GM19023 (cell line): ENCODE measurements around the gene HPSE2.

Experiments
- ATAC-seq: cut with Tn5 transposase; IDR thresholded peaks from one replicate; pipeline ENCODE4 v1.9.1; 2021; ENCODE audit warnings: mild to moderate bottlenecking, moderate library complexity; ENCODE audit not compliant: unreplicated experiment

HPSE2 gene

DNA sequence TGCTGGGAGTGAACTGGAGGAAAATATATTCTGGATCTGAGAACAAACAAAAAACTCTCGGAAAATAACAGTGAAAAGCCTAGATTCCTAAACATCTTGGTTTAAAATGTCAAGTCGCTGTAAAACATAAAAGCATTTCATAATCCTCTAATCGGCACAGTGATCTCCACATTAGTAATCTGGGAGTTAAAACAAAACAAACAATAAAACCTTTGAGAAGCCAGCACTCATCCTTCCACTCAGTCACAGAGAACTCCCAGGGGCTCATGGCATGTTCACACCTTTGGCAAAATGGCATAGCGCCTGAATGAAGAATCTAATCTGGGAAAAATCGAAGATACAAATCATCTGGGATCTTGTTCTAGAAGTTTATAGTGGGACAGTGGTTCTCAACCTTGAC is 764.8 kb downstream of the HPSE2 start:
- ATAC-seq: no peak

DNA sequence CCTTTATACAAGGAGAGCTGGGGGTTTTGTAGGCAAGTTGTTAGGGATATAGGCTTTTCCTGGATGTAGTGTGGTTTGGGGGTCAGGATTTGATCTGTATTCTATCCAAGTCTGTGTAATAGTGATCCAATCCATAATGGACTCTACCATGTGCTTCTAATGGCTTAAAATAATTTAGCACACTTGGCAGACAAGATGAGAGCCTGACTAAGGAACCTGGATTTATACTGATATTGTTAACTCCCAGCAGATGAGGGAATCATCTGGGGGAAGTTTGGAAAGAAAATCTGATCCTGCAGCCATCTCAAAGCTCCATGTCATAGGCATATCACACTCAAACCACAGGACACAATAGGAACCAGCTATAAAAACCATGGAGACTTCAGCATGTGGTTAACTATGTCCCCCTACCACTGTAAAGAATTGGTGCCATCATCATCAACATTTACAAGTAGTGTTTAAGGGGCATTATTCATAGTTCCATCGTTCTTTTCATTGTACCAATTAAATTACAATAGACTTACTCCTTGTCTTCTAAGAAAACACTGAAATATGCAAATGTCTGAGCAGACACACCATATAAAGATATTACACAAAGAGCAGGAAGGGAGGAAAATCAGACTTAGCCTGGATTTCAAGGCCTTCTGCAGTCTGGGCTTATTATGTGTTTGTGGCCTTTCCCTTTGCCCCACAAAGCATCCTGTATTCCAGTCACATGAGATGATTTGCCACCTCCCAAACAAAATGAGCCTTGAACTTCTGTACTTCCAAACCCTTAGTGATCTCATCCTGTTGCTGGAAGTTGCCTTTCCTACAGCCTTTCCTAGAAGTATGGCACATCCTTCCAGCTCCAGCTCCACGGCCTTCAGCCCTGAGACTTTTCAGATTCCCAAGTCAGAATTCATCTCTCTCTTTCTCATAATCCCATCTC is 766.4 kb downstream of the HPSE2 start:
- no peak for ATAC-seq

DNA sequence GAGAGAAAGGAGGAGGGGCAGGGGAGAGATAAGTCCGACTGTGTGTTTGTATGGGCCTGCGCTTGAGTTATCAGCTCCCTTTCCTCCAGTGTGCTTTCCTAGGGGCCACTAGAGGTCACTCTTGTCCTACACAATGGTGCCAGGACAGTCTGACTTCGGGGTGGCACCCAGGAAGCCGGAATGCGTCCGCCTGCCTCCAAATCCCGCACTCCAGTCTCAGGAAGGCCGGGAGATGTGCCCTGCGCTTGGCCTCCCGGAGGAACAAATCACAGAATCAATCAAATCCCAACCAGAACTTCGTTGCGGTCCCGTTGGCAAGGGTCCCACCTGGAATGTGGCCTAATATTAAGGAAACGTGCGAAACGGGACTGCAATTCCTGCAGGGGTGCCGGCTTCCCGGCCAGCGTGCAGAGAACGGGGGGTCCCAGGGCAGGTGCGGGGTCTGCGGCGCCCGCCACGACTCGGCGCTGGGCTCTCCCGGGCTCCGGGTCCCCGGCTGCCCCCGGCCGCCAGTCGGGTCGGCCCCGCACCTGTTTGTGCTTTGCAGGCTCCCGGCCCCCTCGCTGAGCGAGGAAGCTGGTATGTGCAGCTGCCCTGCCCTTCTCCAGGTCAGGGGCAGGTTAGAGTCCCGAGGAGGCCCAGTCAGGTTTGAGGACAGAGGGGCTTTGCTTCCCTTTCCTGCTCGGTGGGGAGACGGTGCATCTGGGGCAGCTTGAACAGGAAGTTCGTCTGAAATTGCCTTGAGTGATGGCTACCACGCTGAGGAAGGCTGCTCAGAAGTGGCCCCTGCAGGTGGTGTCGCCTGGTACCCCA is 767.9 kb downstream of the HPSE2 start:
- peak; percentile 93 for ATAC-seq

DNA sequence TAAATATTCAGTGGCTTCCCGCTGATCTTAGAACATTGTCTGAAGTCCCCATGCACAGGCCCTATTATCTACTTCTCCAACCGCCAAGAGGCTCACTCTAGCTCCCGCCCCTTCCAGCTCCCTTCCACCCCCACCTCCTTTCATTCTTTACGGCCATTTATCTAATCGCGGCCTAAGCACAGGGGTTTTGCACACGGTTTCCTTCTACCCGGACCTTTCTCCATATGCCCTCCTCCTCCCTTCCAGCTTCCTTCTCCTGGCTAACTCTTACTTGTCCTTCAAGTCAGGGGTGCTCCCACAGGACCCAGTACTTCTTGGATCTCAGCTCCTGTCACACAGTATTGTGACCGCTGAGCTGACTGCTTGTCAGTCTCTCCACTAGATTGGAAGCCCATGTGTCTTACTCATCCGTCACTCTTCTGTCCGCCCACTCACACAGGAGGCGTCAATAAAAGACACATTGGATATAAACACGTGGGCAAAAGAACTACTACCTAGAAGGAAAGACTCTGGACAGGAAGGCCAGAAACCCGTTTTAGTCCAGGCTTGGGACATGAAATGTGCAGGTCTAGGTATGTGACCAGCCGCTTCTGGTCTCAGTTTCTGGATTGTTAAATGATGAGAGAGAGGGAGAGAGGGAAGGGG is 768.7 kb downstream of the HPSE2 start:
- no peak for ATAC-seq

DNA sequence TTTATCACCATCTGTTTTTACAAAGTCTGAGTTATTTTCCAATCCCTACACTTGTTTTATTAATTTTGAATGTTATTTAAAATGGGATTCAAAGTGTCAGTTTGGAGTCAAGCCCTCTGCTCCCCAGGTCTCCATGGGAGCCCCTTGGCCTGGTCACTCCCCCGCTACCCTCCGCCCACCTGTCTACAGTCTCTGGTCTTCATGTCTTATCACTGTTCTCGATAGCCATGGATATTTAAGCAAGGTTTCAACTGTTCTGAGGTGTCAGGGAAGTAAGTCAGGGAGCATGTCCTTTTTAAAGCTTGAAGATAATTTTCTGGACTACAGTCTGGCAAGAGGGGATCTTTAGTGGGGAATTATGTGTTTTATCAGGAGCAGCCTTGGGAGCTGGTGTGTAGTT is 769.8 kb downstream of the HPSE2 start:
- ATAC-seq: no peak

DNA sequence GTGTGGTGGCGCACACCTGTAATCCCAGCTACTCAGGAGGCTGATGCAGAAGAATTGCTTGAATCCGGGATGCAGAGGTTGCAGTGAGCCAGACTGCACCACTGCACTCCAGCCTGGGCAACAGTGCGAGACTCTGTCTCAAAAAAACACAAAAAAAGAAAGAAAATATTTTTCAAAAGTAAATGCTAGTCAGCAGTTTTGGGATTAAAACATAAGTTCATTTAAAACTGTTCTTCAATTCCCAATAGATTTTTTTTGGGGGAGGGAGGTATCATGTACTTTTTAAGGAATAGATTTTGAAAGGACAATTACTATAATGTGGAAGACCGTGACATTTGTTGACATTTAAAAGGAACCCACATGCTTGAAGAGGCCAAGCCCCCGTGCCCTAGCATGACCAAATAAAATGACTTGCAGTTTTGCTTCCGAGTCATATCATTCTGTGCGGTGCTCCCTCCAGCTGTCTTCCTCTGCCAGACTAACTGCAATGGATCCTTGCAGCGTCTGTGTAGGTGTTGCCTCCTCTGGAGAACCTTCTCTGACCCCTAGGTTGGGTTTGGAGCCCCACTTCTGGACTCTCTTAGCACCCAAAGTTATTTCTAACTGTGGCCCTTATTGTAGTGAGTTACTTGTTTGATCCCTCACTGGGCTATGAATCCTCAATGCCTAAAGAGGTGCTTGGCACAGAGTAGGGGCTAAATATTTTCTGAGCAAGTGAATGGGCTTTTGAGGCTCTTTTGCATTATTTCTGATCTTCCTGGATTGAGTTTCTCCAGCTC is 771.5 kb downstream of the HPSE2 start:
- ATAC-seq: no peak

DNA sequence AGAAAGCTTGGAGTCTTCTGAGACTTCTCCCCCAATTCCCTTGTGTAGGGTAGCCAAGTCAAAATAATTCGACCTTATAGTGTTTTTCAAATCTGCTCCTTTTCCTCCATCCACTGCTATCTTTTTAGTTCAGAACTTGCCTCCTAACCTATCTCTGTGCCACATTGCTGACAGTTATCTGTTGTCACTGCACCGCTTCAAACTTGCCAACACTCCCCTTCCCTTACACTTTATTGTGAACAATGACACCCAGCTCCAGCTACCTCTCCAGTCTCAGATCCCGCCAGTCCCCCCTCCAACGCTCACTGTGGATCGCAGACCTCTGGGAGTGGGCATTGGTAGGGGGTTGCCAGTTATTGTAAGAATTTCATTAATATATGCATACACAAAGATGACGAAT is 772.6 kb downstream of the HPSE2 start:
- ATAC-seq: no peak

DNA sequence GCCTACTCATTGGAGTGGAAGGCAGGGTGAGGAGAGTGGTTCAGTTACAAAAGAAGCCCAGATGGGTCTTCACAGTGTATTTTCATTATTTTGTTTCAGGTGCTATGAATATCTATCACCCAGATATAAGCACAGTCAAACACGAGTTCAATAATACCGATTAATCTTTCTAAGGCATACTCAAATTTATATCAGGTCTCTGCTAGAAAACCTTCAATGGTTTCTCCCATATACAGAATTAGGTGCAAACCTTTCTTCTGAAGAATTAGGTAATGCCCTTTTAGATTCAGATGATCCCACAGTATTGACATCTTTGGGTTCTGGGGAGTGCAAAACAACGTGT is 774.2 kb downstream of the HPSE2 start:
- ATAC-seq: no peak

DNA sequence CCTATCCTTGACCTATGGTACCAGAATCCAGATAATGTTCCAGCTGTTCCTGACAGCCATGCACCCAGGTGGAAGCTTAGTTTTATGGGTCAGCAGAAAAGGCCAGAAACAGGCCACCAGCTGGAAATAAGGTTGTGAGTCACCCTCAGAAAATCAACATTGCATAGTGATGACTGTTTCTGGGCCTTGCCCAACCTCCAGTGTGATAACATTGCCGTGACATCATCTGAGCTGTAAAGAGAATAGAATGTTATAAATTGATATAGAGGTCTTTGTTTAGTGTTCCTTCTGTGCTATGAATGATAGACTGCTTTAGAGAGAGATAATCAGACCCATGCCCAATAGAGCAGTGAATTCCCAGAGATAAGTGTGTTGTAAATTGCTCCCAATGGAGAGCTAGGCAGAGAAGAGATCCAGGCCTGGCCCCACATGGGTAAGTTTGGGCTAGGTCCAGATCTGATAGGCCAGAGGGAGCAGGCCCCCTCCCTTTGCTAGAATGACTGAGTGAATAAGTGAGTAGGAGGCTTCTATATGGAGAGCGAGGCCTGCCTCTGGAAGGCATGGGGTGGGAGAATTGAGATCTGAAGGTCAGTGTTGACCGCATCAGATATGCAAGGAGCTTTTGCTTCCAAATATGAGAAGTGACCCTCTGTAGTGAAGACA is 774.7 kb downstream of the HPSE2 start:
- ATAC-seq: no peak

DNA sequence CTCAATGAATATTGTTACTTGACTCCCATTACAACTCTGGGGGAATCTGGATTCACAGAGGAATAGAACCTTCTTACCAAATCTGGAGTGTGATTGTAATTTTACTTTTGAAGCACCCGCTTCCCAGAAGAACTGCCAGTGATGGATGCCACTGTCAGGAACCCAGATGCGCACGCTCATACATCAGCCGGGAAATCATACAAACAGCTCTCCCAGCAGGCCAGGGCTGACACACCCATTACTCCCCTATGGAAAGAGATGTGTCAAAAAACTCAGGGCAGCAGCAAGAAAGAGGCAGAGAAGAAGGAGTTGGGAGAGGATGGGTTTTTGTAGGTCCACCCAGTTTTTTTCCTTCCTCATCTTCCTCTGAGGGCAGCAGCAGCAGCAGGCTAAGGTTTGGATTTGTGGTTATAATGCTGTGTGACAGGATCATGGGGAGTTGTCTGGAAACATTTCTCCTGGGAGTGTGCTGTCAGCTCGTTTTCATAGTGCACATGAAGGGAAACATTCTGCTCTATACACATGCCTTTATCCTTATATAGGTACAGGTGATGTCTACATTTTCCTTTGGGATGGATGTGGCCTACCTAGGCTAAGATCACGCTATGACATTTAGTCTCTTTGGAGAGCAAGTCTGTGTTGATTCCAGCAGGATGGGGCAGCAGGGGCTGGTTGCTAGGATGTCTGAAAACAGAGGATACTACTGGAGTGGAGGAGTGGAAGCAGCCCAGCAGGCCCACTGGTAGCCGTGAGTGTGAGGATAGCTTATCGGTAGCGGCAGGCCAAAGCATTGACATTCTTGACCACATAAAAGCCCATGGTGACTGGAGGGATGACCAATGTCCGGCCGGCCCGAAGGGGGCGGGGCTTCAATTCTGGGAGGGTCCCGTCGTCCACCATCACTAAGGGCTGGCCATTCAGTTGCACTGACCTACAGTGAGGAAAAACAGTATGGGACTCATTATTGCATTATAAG is 776.6 kb downstream of the HPSE2 start:
- no peak for ATAC-seq

DNA sequence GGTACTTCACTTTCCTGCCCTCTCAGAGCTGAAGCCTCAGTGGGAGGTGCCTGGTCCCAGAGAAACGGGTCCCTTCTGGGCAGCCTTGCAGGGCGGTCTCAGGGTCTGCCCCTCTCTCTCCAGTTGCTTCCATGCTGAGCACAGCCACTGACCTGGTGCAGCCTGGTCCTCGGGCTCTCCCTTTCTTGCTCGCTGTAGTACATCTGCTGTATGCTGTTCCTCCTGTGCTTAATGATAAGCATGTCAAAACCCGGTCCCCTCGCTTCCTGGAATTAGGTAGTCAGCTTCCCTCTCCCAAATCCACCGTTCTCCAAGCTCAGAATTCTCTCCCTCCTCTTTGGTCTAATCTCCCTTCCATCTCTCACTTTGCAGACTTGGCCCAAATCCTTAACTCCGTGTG is 777.9 kb downstream of the HPSE2 start:
- ATAC-seq: no peak

DNA sequence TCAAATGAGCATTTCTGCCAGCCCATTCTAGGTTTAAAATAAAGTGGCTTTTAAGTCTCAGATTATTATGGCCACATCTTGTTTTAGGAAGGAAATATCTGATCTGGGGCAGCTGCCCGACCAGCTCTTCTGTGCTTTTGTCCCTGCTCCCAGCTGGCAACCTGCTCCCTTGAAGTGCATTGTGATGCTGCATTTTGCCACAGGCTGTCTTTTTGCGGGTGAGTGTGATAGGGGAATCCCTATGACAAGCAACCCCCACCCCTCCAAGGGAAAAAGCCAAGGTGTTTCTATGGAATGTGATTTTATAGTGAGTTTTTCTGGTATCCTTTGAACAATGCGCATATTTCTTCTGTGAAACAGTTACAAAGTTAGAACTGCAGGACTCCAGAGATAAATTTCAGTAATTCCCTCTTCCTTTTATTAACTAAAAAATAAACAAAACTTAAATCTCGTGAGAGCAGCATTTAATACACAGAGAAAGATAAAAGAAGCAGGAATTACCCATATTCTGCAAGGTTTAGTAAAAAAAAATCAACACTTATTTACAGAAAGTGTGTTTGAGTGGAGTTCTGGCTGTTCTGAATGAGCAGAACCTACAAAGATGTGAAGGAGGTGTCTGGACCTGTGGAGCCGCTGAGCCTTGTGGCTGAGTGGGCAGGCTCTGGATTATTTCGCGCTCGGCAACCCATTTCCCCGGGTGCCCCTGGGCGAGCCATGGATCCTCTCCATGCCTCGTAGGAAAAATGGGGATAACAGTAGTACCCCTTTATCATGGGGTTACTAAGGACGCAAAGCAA is 778.8 kb downstream of the HPSE2 start:
- no peak for ATAC-seq

DNA sequence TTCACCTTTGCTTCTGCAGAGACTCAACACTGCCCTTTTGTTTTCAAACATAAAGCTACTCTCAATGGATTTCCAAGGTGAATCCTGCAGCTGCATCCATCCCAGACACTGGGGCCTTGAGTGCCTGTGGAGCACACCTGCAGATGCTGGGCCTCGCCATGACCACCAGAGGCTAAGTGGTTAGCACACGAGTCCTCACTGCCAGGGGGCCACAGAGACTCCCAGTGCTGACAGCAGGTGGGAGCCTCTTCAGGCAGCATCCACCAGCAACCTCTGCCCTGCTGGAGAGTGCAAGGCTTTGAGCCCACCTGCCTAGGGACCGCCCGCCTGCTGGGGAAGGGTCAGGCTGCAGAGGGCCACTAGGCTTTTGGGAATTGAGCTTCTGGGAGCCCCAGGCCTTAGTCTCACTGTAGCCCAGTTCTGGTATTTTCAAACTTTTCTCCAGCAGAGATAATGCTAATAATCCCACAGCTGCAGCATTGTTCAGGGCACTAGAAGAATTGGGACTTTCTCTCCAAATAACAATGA is 779.5 kb downstream of the HPSE2 start:
- no peak for ATAC-seq

DNA sequence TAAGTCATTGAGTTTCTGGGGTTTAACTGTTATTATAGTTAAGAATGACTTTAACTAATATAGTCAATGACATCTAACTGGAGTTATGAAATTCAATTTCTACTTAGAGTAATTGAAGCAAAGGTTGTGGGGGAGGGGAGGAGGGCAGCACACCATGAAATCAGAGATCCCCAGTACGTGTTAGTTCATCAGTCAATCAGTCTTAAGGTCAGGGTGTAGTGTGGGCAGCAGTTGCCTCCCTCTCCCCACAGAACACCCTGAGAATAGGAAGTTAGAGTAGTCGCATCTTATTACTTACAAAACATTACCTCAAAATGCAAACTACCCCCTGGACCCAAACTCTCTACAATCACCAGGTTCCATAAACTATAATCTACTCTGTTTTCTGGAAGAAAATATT is 781.9 kb downstream of the HPSE2 start:
- no peak for ATAC-seq

DNA sequence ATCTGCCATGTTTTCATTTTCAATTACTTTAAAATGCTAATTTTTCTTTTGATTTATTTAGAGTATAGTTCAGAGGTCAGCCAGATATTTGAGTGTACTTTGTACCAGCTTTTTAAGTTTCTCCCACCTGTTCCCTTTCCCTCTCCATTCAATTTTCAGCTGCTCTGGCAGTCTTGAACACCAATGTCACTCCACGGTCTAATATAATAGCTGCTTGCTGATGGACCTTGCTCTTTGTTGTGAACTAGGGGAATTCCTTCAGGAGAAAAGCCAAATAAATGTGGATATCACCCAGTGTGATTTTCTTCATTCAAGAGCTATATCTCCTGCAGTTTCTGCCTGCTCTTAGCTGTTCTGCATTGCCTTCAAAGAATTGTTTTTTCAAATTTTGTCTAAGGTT is 785.0 kb downstream of the HPSE2 start:
- ATAC-seq: no peak

DNA sequence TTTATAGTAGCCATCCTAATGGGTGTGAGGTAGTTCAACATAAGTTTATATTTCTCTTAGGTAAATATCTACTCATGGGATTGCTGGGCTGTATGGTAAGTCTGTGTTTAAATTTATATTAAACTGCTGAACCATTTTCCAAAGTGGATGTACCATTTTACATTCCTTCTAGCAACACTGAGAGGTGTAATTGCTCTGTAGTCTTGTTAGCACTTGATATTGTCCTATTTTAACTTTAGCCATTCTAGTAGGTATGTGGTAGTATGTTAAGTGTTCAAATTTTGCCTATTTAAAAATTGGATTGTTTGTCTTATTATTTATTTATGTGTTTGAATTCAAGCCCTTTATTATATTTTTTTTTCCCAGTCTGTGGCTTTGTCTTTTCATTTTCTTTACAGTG is 786.4 kb downstream of the HPSE2 start:
- ATAC-seq: no peak

DNA sequence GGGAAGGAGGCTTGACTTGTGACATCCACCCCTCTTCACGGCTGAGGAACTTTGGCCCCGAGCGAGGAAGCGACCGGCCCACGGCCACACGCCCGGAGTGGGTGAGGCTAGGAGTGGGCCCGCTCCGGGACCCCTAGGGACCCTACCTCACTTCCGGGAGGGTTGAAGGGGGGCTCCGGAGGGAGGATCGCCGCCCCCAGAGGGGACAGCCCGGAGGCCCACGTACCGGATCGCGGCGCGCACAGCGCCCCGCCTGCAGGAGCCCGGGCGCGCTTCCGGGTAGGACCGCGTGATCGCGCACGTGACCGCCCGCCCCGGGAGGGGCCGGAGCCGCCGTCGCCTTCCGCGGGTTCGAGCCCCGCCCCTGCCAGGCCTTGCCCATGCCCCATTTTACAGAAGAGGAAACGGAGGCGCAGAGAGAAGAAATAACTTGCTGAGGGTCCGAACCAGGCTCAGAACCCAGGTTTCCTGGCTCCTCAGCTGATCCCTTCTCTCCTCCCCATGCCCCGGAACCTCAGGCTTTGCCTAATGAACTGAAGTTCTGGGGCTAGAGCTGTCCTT is 788.9 kb downstream of the HPSE2 start, which contains the start of gene HPS1:
HPS1 (minus strand) TSS at position 275 of the 561 bp plus-strand sequence. CDS start 3,695 bp downstream, outside the sequence.
- peak; percentile 90 for ATAC-seq
